K562 (cell line): ENCODE results near the gene KRTAP19-8. TPM values are rescaled to one million over a fixed set of nuclear protein-coding genes. Genes with fewer than 3 reads are reported as not detected.

Source experiments
- ATAC-seq: fragments of 200-7000 bp; cut with Tn5 transposase; 3 replicates; pipeline ENCODE4 v1.9.1; 2020; ENCODE audit warnings: moderate library complexity
- BruUV-seq: library from RNA; stranded (reverse); fragments of 400-500 nt; replicated peaks from 2 replicates; lab custom pipeline; 2021; lab: Mats Ljungman, UMichigan
- CTCF ChIA-PET: fragments of 300-600 bp; formaldehyde crosslinking; extraction: SDS; loops from one replicate; lab custom pipeline; 2021; ENCODE audit warnings: low intra/inter-chr PET ratio; lab: Yijun Ruan, JAX
- POLR2A ChIA-PET: fragments of 300-600, 350-650 bp; sonication (Branson Sonifier 250); formaldehyde crosslinking; extraction: SDS; loops from one replicate; lab custom pipeline; 2021; ENCODE audit warnings: antibody characterized with exemption, inconsistent platforms; lab: Yijun Ruan, JAX
- DNase-seq, 4 experiments: peaks; one replicate each; pipeline versions ENCODE4 v3.0.0 to v3.0.0-alpha.2; 2011 to 2018; ENCODE audit warnings: low spot score in 3 of 4, mixed read lengths in 3 of 4; ENCODE audit errors: extremely low read depth in 1 of 4
- FAIRE-seq: peaks from 2 replicates; lab custom pipeline; 2011; peaks lifted over from hg19 to GRCh38; lab: Jason Lieb, UNC
- H2AFZ ChIP-seq: 2 replicates; pipeline ENCODE4 v1.6.0; 2011; ENCODE audit warnings: low read depth, low read length, control low read depth, inconsistent platforms
- H3K27ac ChIP-seq: fragments of 200-600 bp; 3 replicates; pipeline ENCODE4 v1.8.0; 2011; ENCODE audit warnings: low read depth, mild to moderate bottlenecking, control low read depth, inconsistent platforms, low read length, moderate library complexity, mixed read lengths; ENCODE audit errors: extremely low read depth
- H3K27me3 ChIP-seq, 2 experiments: fragments of 300-600 bp in 1 of 2; 2 replicates in 1 of 2; 3 replicates in 1 of 2; pipeline versions ENCODE4 v1.6.0 to v1.8.0; 2011; ENCODE audit warnings: inconsistent platforms in 2 of 2, low read length in 2 of 2, mild to moderate bottlenecking in 1 of 2, mixed read lengths in 1 of 2, moderate library complexity in 1 of 2; ENCODE audit not compliant: control insufficient read depth in 2 of 2, insufficient read depth in 2 of 2
- H3K36me3 ChIP-seq: fragments of 300-600 bp; 3 replicates; pipeline ENCODE4 v1.8.0; 2011; ENCODE audit warnings: mild to moderate bottlenecking, low read length, inconsistent platforms; ENCODE audit not compliant: control insufficient read depth, insufficient read depth
- H3K4me1 ChIP-seq, 2 experiments: fragments of 200-600 bp in 1 of 2; replicated peaks in 1 of 2; 2 replicates in 1 of 2; 3 replicates in 1 of 2; pipeline versions ENCODE4 v1.5.1 to v1.8.0; 2011; ENCODE audit warnings: inconsistent platforms in 2 of 2, low read length in 2 of 2, mild to moderate bottlenecking in 1 of 2, mixed read lengths in 1 of 2, moderate library complexity in 1 of 2; ENCODE audit not compliant: control insufficient read depth in 2 of 2, insufficient read depth in 2 of 2
- H3K4me2 ChIP-seq: 2 replicates; pipeline ENCODE4 v1.6.1; 2011; ENCODE audit warnings: low read length, control low read depth, inconsistent platforms, mixed read lengths; ENCODE audit not compliant: insufficient read depth
- H3K4me3 ChIP-seq: fragments of 200-600 bp; sonication (generic), shearing (Covaris generic); 2 replicates; pipeline ENCODE4 v1.5.1; 2016; ENCODE audit warnings: control low read depth, inconsistent platforms
- H3K79me2 ChIP-seq: fragments of 200-600 bp; 3 replicates; pipeline ENCODE4 v1.8.0; 2011; ENCODE audit warnings: low read length, inconsistent platforms; ENCODE audit not compliant: control insufficient read depth, insufficient read depth
- H3K9ac ChIP-seq, 2 experiments: 2 replicates each; pipeline versions ENCODE4 v1.6.0 to v1.6.1; 2011; ENCODE audit warnings: low read depth in 2 of 2, low read length in 2 of 2, control low read depth in 1 of 2, inconsistent platforms in 1 of 2, mild to moderate bottlenecking in 1 of 2, mixed read lengths in 1 of 2; ENCODE audit not compliant: insufficient read depth in 1 of 2
- H3K9me1 ChIP-seq: one replicate; pipeline ENCODE4 v1.6.0; 2011; ENCODE audit warnings: inconsistent platforms, mild to moderate bottlenecking, low read length, moderate library complexity; ENCODE audit not compliant: control insufficient read depth, insufficient read depth
- H3K9me3 ChIP-seq: replicated peaks from 2 replicates; pipeline ENCODE4 v1.5.1; 2011; ENCODE audit warnings: low read depth, low read length, inconsistent platforms; ENCODE audit not compliant: control insufficient read depth, insufficient read depth
- H4K20me1 ChIP-seq: replicated peaks from 2 replicates; pipeline ENCODE4 v1.6.1; 2011; ENCODE audit warnings: low read length, inconsistent platforms, mixed read lengths; ENCODE audit not compliant: control insufficient read depth, insufficient read depth
- CEBPG ChIP-seq, 3 experiments: fragments of 200-800 bp in 1 of 3; sonication (Bioruptor generic) in 1 of 3; sonication (generic) in 1 of 3; formaldehyde crosslinking in 1 of 3; IDR thresholded peaks in 2 of 3; conservative IDR thresholded peaks in 1 of 3; 2 replicates each; pipeline versions ENCODE4 v1.6.1 to v1.8.0; 2016 to 2022; ENCODE audit warnings: missing compliant biosample characterization in 2 of 3, missing genetic modification characterization in 2 of 3, mild to moderate bottlenecking in 1 of 3, missing genetic modification reagents in 1 of 3
- NCOA1 ChIP-seq: fragments of 450-650 bp; IDR thresholded peaks from 2 replicates; pipeline ENCODE4 v1.6.1; 2016; ENCODE audit warnings: low read depth
- NFYB ChIP-seq: IDR thresholded peaks from 2 replicates; pipeline ENCODE4 v1.6.1; 2011; ENCODE audit warnings: mild to moderate bottlenecking, moderate library complexity; ENCODE audit not compliant: insufficient read length; ENCODE audit errors: extremely low read depth
- SAFB2 ChIP-seq: fragments of 200-400 bp; formaldehyde crosslinking; IDR thresholded peaks from 2 replicates; pipeline ENCODE4 v1.6.1; 2018; ENCODE audit warnings: borderline replicate concordance, low read length, low read depth, moderate library complexity; ENCODE audit not compliant: severe bottlenecking
- SRSF3 ChIP-seq: fragments of 200-400 bp; formaldehyde crosslinking; IDR thresholded peaks from 2 replicates; pipeline ENCODE4 v1.6.1; 2016; ENCODE audit warnings: mild to moderate bottlenecking, low read length, moderate library complexity; ENCODE audit not compliant: insufficient read depth
- WGBS: fragments of 100-300 bp; shearing (Covaris generic); methylation state at CpG from one replicate; pipeline ENCODE4 v1.1.6; 2016; ENCODE audit warnings: low coverage, mixed read lengths; ENCODE audit not compliant: insufficient coverage; ENCODE audit errors: missing lambda C conversion rate; 5-methylcytosine and 5-hydroxymethylcytosine counted together
- in situ Hi-C: fragments of 300-500 bp; cut with MboI; formaldehyde crosslinking; loops from 4 replicates; pipeline ENCODE4 v1.15.0; 2018; ENCODE audit warnings: inconsistent platforms, mixed read lengths
- intact Hi-C: fragments of 100-400 bp; cut with micrococcal nuclease; formaldehyde crosslinking; loops from 2 replicates; pipeline ENCODE4 v1.14.2; 2022
- polyA plus RNA-seq, 8 experiments: library from polyadenylated mRNA; depleted of rRNA in 4 of 8; stranded (reverse) in 5 of 8; unstranded in 3 of 8; fragments of >200 nt; fragmentation: Nextera tagmentation in 2 of 8; fragmentation: Illumina TruSeq in 1 of 8; extraction: Ambion mirVana in 2 of 8; extraction: Trizol in 1 of 8; gene quantifications; 2 replicates each; pipeline versions ENCODE4 v1.2.1 to v1.2.3, GENCODE V29; 2011 to 2014; ENCODE audit warnings: inconsistent platforms in 1 of 8, missing spikeins in 1 of 8
- total RNA-seq, 7 experiments: library from RNA; depleted of rRNA in 6 of 7; stranded (reverse); fragments of >200 nt in 6 of 7; fragmentation: Illumina TruSeq in 2 of 7; extraction: Trizol in 2 of 7; gene quantifications; 2 replicates each; pipeline versions ENCODE4 v1.2.1 to v1.2.3, GENCODE V29; 2011 to 2021; ENCODE audit warnings: low replicate concordance in 1 of 7

Gene KRTAP19-8
- total and polyA plus RNA-seq, 9 of the 15 experiments (the other 6 are each of a cell fraction or from before 2014, with no cell fraction given) = not detected

GRCh38 chr21:31087639-31088473 is 49.6 kb upstream of the KRTAP19-8 start:
- in situ Hi-C loops = loop anchor here (25.0 kb wide), 1 partner anchor 1976 kb away; no protein-coding TSS in a partner anchor
- POLR2A ChIA-PET = no interaction called here
- H3K36me3 ChIP-seq = no peaks in the 10 kb centered on the region
- CTCF ChIA-PET = no interaction called here
- no peak overlapping the region for H3K4me3 ChIP-seq
- no peak overlapping the region for H2AFZ ChIP-seq
- no peaks in the 10 kb centered on the region for H3K4me1 ChIP-seq
- H3K9ac ChIP-seq = no peak overlapping the region
- no peaks in the 10 kb centered on the region for H3K27me3 ChIP-seq
- H3K9me1 ChIP-seq = no peaks in the 10 kb centered on the region
- no peaks in the 10 kb centered on the region for H3K79me2 ChIP-seq
- no peak overlapping the region for H3K4me2 ChIP-seq
- DNase-seq (no peak), FAIRE-seq (no peak), ATAC-seq (no peak)
- no TSS peak for BruUV-seq
- intact Hi-C loops = loop anchor here (2.0 to 10.0 kb wide), 3 partner anchors 236 to 1023 kb away; no protein-coding TSS in a partner anchor
- WGBS = 14% methylated on average over 34 of the region's 34 CpGs
- no peaks in the 10 kb centered on the region for H3K9me3 ChIP-seq
- TF ChIP-seq SAFB2 (no peak), SRSF3 (no peak), CEBPG (CRISPR knock-in tag; IDR thresholded peaks at IDR 0.05) (no peak), CEBPG (tag; conservative IDR thresholded peaks at IDR 0.05 in 1 of 2, IDR thresholded peaks at IDR 0.05 in 1 of 2) (no peak), NFYB (peak; percentile 70), NCOA1 (no peak)
- H4K20me1 ChIP-seq = no peaks in the 10 kb centered on the region
- H3K27ac ChIP-seq = no peak overlapping the region
